ENCODE data around the gene ANKFY1. TPM values are rescaled to one million over a fixed set of nuclear protein-coding genes. Genes with fewer than 3 reads are reported as not detected.

Gene ANKFY1
- total RNA-seq, 1 experiment from 2014 or later = 46.8 TPM

DNA sequence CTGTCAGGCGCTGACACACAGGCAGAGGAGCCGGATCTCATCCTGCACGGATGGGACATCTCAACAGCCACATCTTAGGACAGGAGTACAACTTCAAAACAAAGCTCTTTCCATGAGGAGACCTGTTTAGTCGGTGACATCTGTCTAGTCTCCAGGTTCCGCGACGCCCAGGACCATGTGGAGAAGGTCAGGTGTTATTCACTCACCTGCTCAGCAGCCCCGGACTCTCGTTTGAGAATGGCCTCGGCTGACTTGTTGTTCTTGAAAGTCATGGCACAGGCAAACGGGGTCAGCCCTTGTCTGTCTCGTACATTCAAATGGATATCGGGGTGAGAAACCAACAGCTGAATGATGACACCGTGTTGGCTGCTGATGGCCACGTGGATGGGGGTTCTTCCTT is 85.1 kb downstream of the ANKFY1 start (continued):
- TF ChIP-seq, protein P1, sequence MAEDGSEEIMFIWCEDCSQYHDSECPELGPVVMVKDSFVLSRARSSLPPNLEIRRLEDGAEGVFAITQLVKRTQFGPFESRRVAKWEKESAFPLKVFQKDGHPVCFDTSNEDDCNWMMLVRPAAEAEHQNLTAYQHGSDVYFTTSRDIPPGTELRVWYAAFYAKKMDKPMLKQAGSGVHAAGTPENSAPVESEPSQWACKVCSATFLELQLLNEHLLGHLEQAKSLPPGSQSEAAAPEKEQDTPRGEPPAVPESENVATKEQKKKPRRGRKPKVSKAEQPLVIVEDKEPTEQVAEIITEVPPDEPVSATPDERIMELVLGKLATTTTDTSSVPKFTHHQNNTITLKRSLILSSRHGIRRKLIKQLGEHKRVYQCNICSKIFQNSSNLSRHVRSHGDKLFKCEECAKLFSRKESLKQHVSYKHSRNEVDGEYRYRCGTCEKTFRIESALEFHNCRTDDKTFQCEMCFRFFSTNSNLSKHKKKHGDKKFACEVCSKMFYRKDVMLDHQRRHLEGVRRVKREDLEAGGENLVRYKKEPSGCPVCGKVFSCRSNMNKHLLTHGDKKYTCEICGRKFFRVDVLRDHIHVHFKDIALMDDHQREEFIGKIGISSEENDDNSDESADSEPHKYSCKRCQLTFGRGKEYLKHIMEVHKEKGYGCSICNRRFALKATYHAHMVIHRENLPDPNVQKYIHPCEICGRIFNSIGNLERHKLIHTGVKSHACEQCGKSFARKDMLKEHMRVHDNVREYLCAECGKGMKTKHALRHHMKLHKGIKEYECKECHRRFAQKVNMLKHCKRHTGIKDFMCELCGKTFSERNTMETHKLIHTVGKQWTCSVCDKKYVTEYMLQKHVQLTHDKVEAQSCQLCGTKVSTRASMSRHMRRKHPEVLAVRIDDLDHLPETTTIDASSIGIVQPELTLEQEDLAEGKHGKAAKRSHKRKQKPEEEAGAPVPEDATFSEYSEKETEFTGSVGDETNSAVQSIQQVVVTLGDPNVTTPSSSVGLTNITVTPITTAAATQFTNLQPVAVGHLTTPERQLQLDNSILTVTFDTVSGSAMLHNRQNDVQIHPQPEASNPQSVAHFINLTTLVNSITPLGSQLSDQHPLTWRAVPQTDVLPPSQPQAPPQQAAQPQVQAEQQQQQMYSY (CRISPR knock-in tag; IDR thresholded peaks at IDR 0.05) = no peak
- no peak for TF ChIP-seq SMAD4 (CRISPR knock-in tag; IDR thresholded peaks at IDR 0.05)
- no peak for TF ChIP-seq ATF3 (CRISPR knock-in tag; conservative IDR thresholded peaks at IDR 0.05)
- TF ChIP-seq ZNF138 (CRISPR knock-in tag; conservative IDR thresholded peaks at IDR 0.05) = no peak

- Mint-ChIP-seq H3K9me3 (no peaks in the 10 kb centered on the region), H3K4me3 (no peak overlapping the region), H3K36me3 (peaks cover 74% of the 10 kb centered on the region), H3K27ac (no peak overlapping the region), H3K27me3 (ENCODE audit: low read depth) (no peaks in the 10 kb centered on the region), H3K4me1 (no peaks in the 10 kb centered on the region)
- TF ChIP-seq E2F5 (CRISPR knock-in tag; IDR thresholded peaks at IDR 0.05) = no peak
- TF ChIP-seq MAX (CRISPR knock-in tag; IDR thresholded peaks at IDR 0.05) = no peak
- TF ChIP-seq SMAD3 (CRISPR knock-in tag; IDR thresholded peaks at IDR 0.05; ENCODE audit: borderline replicate concordance) = no peak
- TF ChIP-seq, protein P2, sequence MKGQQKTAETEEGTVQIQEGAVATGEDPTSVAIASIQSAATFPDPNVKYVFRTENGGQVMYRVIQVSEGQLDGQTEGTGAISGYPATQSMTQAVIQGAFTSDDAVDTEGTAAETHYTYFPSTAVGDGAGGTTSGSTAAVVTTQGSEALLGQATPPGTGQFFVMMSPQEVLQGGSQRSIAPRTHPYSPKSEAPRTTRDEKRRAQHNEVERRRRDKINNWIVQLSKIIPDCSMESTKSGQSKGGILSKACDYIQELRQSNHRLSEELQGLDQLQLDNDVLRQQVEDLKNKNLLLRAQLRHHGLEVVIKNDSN (CRISPR knock-in tag; IDR thresholded peaks at IDR 0.05) = no peak
- TF ChIP-seq, protein P3, sequence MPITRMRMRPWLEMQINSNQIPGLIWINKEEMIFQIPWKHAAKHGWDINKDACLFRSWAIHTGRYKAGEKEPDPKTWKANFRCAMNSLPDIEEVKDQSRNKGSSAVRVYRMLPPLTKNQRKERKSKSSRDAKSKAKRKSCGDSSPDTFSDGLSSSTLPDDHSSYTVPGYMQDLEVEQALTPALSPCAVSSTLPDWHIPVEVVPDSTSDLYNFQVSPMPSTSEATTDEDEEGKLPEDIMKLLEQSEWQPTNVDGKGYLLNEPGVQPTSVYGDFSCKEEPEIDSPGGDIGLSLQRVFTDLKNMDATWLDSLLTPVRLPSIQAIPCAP (CRISPR knock-in tag; IDR thresholded peaks at IDR 0.05) = no peak
- no peak for TF ChIP-seq ZNF512 (CRISPR knock-in tag; IDR thresholded peaks at IDR 0.05; ENCODE audit: borderline replicate concordance)
- TF ChIP-seq MXD4 (CRISPR knock-in tag; IDR thresholded peaks at IDR 0.05; ENCODE audit: borderline replicate concordance) = no peak
- no peak for TF ChIP-seq ZNF263 (CRISPR knock-in tag; IDR thresholded peaks at IDR 0.05; ENCODE audit: low read depth)
- TF ChIP-seq, protein P4, sequence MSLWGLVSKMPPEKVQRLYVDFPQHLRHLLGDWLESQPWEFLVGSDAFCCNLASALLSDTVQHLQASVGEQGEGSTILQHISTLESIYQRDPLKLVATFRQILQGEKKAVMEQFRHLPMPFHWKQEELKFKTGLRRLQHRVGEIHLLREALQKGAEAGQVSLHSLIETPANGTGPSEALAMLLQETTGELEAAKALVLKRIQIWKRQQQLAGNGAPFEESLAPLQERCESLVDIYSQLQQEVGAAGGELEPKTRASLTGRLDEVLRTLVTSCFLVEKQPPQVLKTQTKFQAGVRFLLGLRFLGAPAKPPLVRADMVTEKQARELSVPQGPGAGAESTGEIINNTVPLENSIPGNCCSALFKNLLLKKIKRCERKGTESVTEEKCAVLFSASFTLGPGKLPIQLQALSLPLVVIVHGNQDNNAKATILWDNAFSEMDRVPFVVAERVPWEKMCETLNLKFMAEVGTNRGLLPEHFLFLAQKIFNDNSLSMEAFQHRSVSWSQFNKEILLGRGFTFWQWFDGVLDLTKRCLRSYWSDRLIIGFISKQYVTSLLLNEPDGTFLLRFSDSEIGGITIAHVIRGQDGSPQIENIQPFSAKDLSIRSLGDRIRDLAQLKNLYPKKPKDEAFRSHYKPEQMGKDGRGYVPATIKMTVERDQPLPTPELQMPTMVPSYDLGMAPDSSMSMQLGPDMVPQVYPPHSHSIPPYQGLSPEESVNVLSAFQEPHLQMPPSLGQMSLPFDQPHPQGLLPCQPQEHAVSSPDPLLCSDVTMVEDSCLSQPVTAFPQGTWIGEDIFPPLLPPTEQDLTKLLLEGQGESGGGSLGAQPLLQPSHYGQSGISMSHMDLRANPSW (CRISPR knock-in tag; conservative IDR thresholded peaks at IDR 0.05; ENCODE audit: low read depth) = no peak
- TF ChIP-seq HMGA2 (CRISPR knock-in tag; IDR thresholded peaks at IDR 0.05) = no peak
- no peak for TF ChIP-seq MLX (CRISPR knock-in tag; IDR thresholded peaks at IDR 0.05)
- TF ChIP-seq SOX15 (CRISPR knock-in tag; IDR thresholded peaks at IDR 0.05) = no peak
- TF ChIP-seq ZBTB21 (CRISPR knock-in tag; IDR thresholded peaks at IDR 0.05; ENCODE audit: borderline replicate concordance) = no peak
- TF ChIP-seq TEAD1 (CRISPR knock-in tag; IDR thresholded peaks at IDR 0.05) = no peak
- no peak for TF ChIP-seq ZNF423 (CRISPR knock-in tag; IDR thresholded peaks at IDR 0.05)
- no peak for TF ChIP-seq ZNF232 (CRISPR knock-in tag; IDR thresholded peaks at IDR 0.05)
- no peak for TF ChIP-seq NFE2L1 (CRISPR knock-in tag; IDR thresholded peaks at IDR 0.05)
- no peak for TF ChIP-seq ATF6 (CRISPR knock-in tag; IDR thresholded peaks at IDR 0.05)
- CTCF ChIA-PET = no interaction called here
- DNase-seq (ENCODE audit: low spot score) (no peak), ATAC-seq (no peak)
- POLR2A ChIA-PET = no interaction called here
Observed at GRCh38 chr17:4177806-4178205, 86.0 kb downstream of the ANKFY1 start.
